ENCODE results near the gene ACSS1.

GRCh38 chr20:25030007-25030648, 27.8 kb downstream of the ACSS1 start:
- TF ChIP-seq ZFP3 (CRISPR knock-in tag; IDR thresholded peaks at IDR 0.05), result no peak
- no peak for TF ChIP-seq CREB5 (CRISPR knock-in tag; IDR thresholded peaks at IDR 0.05; ENCODE audit: low read depth)
- no peak for TF ChIP-seq SNAI2 (CRISPR knock-in tag; IDR thresholded peaks at IDR 0.05)
- TF ChIP-seq PATZ1 (CRISPR knock-in tag; IDR thresholded peaks at IDR 0.05; ENCODE audit: borderline replicate concordance), result no peak
- no peak for TF ChIP-seq BACH2 (CRISPR knock-in tag; IDR thresholded peaks at IDR 0.05; ENCODE audit: borderline replicate concordance)
- TF ChIP-seq RARB (CRISPR knock-in tag; IDR thresholded peaks at IDR 0.05), result no peak
- no peak for TF ChIP-seq PPARA (CRISPR knock-in tag; IDR thresholded peaks at IDR 0.05; ENCODE audit: borderline replicate concordance)
- no peak for TF ChIP-seq OSR1 (CRISPR knock-in tag; IDR thresholded peaks at IDR 0.05)
- no peak for TF ChIP-seq CSDC2 (CRISPR knock-in tag; IDR thresholded peaks at IDR 0.05)
- TF ChIP-seq ZFP30 (CRISPR knock-in tag; IDR thresholded peaks at IDR 0.05), result no peak

All from SK-N-SH treated with all-trans-retinoic acid at 6 μM for 48 hours (cell line).